Left ventricle myocardium inferior (tissue), 1 donor: ENCODE measurements around the gene FBXO41. TPM values are rescaled to one million over a fixed set of nuclear protein-coding genes. Genes with fewer than 3 reads are reported as not detected.

ENCODE experiments used
- DNase-seq: peaks from one replicate; pipeline ENCODE4 v3.0.0-alpha.2; 2020
- H3K27ac ChIP-seq: fragments of 200-600 bp; replicated peaks from 2 replicates; pipeline ENCODE4 v1.8.0; 2021
- H3K27me3 ChIP-seq: fragments of 200-600 bp; 2 replicates; pipeline ENCODE4 v1.8.0; 2021; ENCODE audit warnings: low read depth
- H3K36me3 ChIP-seq: fragments of 200-600 bp; 2 replicates; pipeline ENCODE4 v1.8.0; 2021
- H3K4me1 ChIP-seq: fragments of 200-600 bp; 2 replicates; pipeline ENCODE4 v1.8.0; 2021
- H3K4me3 ChIP-seq: fragments of 200-600 bp; 2 replicates; pipeline ENCODE4 v1.8.0; 2021; ENCODE audit warnings: mild to moderate bottlenecking, moderate library complexity
- H3K9me3 ChIP-seq: fragments of 200-600 bp; replicated peaks from 2 replicates; pipeline ENCODE4 v1.8.0; 2021
- intact Hi-C: fragments of 100-400 bp; cut with micrococcal nuclease; formaldehyde crosslinking; loops from one replicate; pipeline ENCODE4 v1.11.0; 2022
- long read RNA-seq: library from polyadenylated mRNA; unstranded; transcript quantifications from one replicate; pipeline ENCODE4 v2.0.0, GENCODE V29; 2021
- total RNA-seq: library from RNA; stranded (reverse); fragmentation: NEBNext Ultra II Directional; extraction: Animal tissue kit (Norgen Biotek cat#: 25700); gene quantifications from one replicate; pipeline ENCODE4 v1.2.1, GENCODE V29; 2021
- TF ChIP-seq, protein P1 (sequence below): fragments of 200-600 bp; IDR thresholded peaks from 2 replicates; pipeline ENCODE4 v1.8.0; 2021; ENCODE audit warnings: antibody characterized with exemption, mild to moderate bottlenecking, borderline replicate concordance
- donor health status: DM: no; HTN: yes; CAD: no; lungs with severe emphysema.

Gene FBXO41
- total RNA-seq: 0.55 TPM
- long read RNA-seq: 0 reads

DNA sequence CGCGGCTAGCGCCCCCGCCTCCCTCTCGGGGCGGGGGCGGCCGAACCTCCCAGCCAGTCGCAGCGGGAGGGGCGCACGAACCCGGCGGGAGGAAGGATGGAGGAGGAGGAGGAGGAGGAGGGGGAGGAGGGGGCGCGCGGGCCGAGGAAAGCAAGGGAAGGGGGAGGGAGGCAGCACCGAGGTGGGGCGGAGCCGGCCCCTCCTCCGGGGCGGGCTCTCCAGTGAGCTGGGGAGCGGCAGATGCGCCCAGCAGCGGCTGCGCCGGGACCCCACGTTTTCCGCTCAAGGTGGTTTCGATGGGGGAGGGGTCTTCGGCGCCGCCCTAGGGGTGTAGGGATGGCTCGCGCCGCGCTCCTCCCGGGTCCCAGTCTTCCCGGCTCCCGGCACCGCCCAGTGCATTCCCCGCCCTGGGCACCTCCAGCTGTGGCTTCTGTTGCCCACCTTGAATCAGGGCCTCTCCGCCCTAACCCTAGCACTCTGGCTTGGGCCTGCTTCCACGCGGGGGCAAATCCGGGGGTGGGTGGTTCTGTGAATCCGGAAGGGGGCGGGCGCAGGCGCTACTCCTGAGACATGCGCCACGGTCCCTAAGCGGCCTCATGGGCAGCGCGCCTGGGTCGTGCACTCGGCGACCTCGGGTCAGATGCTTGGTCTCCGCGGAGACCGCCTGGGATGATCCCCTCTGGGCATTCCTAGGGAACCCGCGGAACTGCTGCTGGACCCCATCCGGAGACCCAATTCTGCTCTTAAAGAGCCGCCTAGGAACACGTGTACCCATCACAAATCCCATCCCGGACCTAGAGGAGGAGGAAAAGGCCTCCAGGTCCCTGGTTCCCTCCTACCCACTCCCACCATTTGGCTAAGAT, at the start of gene FBXO41:
Gene FBXO41 (minus strand): TSS at position 183 of the 863 bp plus-strand sequence. CDS start 14,848 bp downstream, outside the sequence.
- Histone ChIP-seq H3K4me3 (peak within 1 kb of the TSS; percentile 79), H3K27ac (no peak within 1 kb of the TSS), H3K4me1 (peaks cover 19% of the 10 kb centered on the region), H3K27me3 (peaks cover 61% of the 10 kb centered on the region), H3K9me3 (no peaks in the 10 kb centered on the region), H3K36me3 (no peaks in the 10 kb centered on the region)
- intact Hi-C loops: no loop called here
- TF ChIP-seq, protein P1, sequence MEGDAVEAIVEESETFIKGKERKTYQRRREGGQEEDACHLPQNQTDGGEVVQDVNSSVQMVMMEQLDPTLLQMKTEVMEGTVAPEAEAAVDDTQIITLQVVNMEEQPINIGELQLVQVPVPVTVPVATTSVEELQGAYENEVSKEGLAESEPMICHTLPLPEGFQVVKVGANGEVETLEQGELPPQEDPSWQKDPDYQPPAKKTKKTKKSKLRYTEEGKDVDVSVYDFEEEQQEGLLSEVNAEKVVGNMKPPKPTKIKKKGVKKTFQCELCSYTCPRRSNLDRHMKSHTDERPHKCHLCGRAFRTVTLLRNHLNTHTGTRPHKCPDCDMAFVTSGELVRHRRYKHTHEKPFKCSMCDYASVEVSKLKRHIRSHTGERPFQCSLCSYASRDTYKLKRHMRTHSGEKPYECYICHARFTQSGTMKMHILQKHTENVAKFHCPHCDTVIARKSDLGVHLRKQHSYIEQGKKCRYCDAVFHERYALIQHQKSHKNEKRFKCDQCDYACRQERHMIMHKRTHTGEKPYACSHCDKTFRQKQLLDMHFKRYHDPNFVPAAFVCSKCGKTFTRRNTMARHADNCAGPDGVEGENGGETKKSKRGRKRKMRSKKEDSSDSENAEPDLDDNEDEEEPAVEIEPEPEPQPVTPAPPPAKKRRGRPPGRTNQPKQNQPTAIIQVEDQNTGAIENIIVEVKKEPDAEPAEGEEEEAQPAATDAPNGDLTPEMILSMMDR: no peak
- no peak for DNase-seq

- H3K27ac ChIP-seq: no peak overlapping the region
- peaks cover 8% of the 10 kb centered on the region for H3K27me3 ChIP-seq
- peaks cover 21% of the 10 kb centered on the region for H3K9me3 ChIP-seq
- H3K36me3 ChIP-seq: no peaks in the 10 kb centered on the region
- intact Hi-C loops: no loop called here
- TF ChIP-seq, protein P1: no peak
- no peak for DNase-seq
- H3K4me1 ChIP-seq: no peaks in the 10 kb centered on the region
- no peak overlapping the region for H3K4me3 ChIP-seq
These were observed 49.8 kb upstream of the FBXO41 start for GRCh38 chr2:73334045-73334444.

DNA sequence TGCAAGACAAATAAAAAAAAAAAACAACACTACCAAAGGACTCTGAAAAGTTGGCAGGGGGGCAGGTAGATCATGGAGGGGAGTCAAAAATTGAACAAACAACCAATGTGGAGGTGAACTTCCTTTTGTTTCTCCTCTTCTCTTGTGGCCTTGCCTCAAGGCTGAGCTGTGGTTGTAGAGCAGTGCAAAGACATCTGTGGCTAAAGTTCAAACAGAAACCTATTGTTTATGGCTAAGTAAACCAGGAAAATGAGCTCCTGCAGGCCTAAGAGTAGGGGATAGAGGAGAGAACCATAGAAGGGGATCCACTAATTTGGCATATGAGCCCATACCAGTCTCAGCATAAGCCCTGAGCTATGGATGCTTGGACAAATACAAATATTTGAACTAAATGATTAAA, 49.3 kb upstream of the FBXO41 start:
- no peaks in the 10 kb centered on the region for H3K36me3 ChIP-seq
- no peaks in the 10 kb centered on the region for H3K4me1 ChIP-seq
- intact Hi-C loops: no loop called here
- no peak overlapping the region for H3K27ac ChIP-seq
- peaks cover 21% of the 10 kb centered on the region for H3K9me3 ChIP-seq
- TF ChIP-seq, protein P1: no peak
- H3K27me3 ChIP-seq: peaks cover 12% of the 10 kb centered on the region
- DNase-seq: no peak
- H3K4me3 ChIP-seq: no peak overlapping the region

DNA sequence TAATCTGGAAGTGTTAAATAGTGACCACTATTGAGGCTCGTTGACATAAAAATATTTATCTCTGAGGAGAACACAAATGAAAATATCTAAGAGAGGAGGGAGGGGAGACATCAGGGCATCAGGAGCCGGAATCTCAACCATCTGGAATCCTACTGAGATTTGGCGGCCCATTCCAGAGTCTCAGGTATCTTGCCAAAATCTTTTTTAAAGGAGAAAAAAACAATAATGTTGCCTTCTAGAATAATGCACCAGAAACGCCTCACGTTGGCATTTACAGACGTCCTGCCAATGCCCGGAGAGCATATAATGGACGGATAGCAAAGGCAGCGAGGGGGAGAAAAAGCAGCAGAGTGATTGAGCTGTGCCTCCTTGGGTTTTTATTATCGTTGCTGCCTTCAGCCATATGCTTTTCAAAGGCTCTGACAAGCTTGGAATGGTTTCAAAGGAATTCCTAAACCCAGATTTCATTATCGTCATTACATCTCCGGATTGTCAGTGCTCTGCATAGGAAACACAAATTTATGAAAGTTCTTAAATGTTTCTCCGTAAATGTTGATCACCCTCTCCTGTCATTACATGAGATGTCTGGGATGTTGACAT, 39.9 kb upstream of the FBXO41 start:
- TF ChIP-seq, protein P1: no peak
- Histone ChIP-seq H3K27me3 (peaks cover 95% of the 10 kb centered on the region), H3K4me1 (no peaks in the 10 kb centered on the region), H3K27ac (no peak overlapping the region), H3K9me3 (no peaks in the 10 kb centered on the region), H3K4me3 (no peak overlapping the region), H3K36me3 (no peaks in the 10 kb centered on the region)
- no peak for DNase-seq
- intact Hi-C loops: no loop called here

GRCh38 chr2:73323551-73323950, 39.3 kb upstream of the FBXO41 start:
- H3K36me3 ChIP-seq: no peaks in the 10 kb centered on the region
- H3K9me3 ChIP-seq: no peaks in the 10 kb centered on the region
- intact Hi-C loops: no loop called here
- no peak for DNase-seq
- TF ChIP-seq, protein P1: no peak
- H3K4me1 ChIP-seq: no peaks in the 10 kb centered on the region
- no peak overlapping the region for H3K27ac ChIP-seq
- no peak overlapping the region for H3K4me3 ChIP-seq
- H3K27me3 ChIP-seq: peaks cover 97% of the 10 kb centered on the region
